ENCODE measurements around the gene GSN. TPM values are rescaled to one million over a fixed set of nuclear protein-coding genes. Genes with fewer than 3 reads are reported as not detected.

Gene GSN
- total and polyA plus RNA-seq, 2 of the 8 experiments (the other 6 are each of a cell fraction or from before 2014, with no cell fraction given): 52.3 to 94.5 TPM

- TF ChIP-seq POLR2AphosphoS5 (IDR thresholded peaks at IDR 0.05; ENCODE audit: low read depth, low read length) (no peak), KDM1A (IDR thresholded peaks at IDR 0.05; ENCODE audit: borderline replicate concordance, low read length) (no peak), SUZ12 (IDR thresholded peaks at IDR 0.05; ENCODE audit: low read length) (no peak), ATF3 (IDR thresholded peaks at IDR 0.05; ENCODE audit: insufficient read depth, low read depth, low read length) (no peak), POLR2A (IDR thresholded peaks at IDR 0.05; ENCODE audit: control extremely low read depth in 1 of 2, low read depth in 2 of 2, low read length in 2 of 2) (no peak), CREB1 (IDR thresholded peaks at IDR 0.05) (no peak), MAX (IDR thresholded peaks at IDR 0.05) (no peak), CHD7 (IDR thresholded peaks at IDR 0.05; ENCODE audit: insufficient replicate concordance, low read length) (no peak), RXRA (IDR thresholded peaks at IDR 0.05; ENCODE audit: insufficient read depth, low read depth, low read length) (no peak), RBBP5 (IDR thresholded peaks at IDR 0.05; ENCODE audit: borderline replicate concordance, low read depth, low read length) (no peak)
Measured at GRCh38 chr9:121246821-121247561, 21.0 kb upstream of the GSN start (continued).

Data from H1 (cell line).